Chondrocyte (in vitro differentiated cells): ENCODE measurements around the gene ASIC5. TPM values are rescaled to one million over a fixed set of nuclear protein-coding genes. Genes with fewer than 3 reads are reported as not detected.
A peak's percentile ranks its signal among the peaks of the same experiment; 100 is the strongest.

Source experiments
- DNase-seq: peaks from one replicate; pipeline ENCODE4 v3.0.0; 2021; ENCODE audit warnings: mixed read lengths, low spot score
- H3K27ac Mint-ChIP-seq: one replicate; pipeline ENCODE4 v1.8.0; 2021; ENCODE audit warnings: mild to moderate bottlenecking, moderate library complexity, mixed read lengths; ENCODE audit not compliant: unreplicated experiment
- H3K27me3 Mint-ChIP-seq: 2 replicates; pipeline ENCODE4 v1.8.0; 2021; ENCODE audit warnings: low read depth, mixed read lengths
- H3K36me3 Mint-ChIP-seq: 2 replicates; pipeline ENCODE4 v1.8.0; 2021; ENCODE audit warnings: low read depth, mixed read lengths
- H3K4me1 Mint-ChIP-seq: 2 replicates; pipeline ENCODE4 v1.8.0; 2021; ENCODE audit warnings: low read depth, mild to moderate bottlenecking, mixed read lengths
- H3K4me3 Mint-ChIP-seq: one replicate; pipeline ENCODE4 v1.8.0; 2021; ENCODE audit warnings: mild to moderate bottlenecking, moderate library complexity, mixed read lengths; ENCODE audit not compliant: unreplicated experiment
- H3K9me3 Mint-ChIP-seq: 2 replicates; pipeline ENCODE4 v1.8.0; 2021; ENCODE audit warnings: low read depth, mixed read lengths
- CTCF ChIP-seq: fragments of 200-600 bp; sonication (generic); IDR thresholded peaks from 2 replicates; pipeline ENCODE4 v1.5.0; 2021; ENCODE audit warnings: antibody characterized with exemption, mild to moderate bottlenecking, moderate library complexity
- total RNA-seq: library from RNA; stranded (reverse); gene quantifications from 3 replicates; pipeline ENCODE4 v1.2.1, GENCODE V29; 2021

Gene ASIC5
- total RNA-seq, 1 donor from 2014 or later, result not detected

GRCh38 chr4:155819066-155819465, 47.0 kb downstream of the ASIC5 start:
- H3K4me3 Mint-ChIP-seq, result no peak overlapping the region
- H3K36me3 Mint-ChIP-seq, result no peaks in the 10 kb centered on the region
- peaks cover 20% of the 10 kb centered on the region for H3K4me1 Mint-ChIP-seq
- H3K27ac Mint-ChIP-seq, result peak overlapping the region; percentile 60
- no peak for DNase-seq
- no peaks in the 10 kb centered on the region for H3K9me3 Mint-ChIP-seq
- H3K27me3 Mint-ChIP-seq, result no peaks in the 10 kb centered on the region
- TF ChIP-seq CTCF, result no peak

- Mint-ChIP-seq H3K9me3 (no peaks in the 10 kb centered on the region), H3K4me3 (no peak overlapping the region), H3K36me3 (no peaks in the 10 kb centered on the region), H3K4me1 (peaks cover 20% of the 10 kb centered on the region), H3K27ac (peak overlapping the region; percentile 42), H3K27me3 (no peaks in the 10 kb centered on the region)
- TF ChIP-seq CTCF, result no peak
- DNase-seq, result no peak
Observed at GRCh38 chr4:155818639-155819038, 47.4 kb downstream of the ASIC5 start.

- no peak overlapping the region for H3K27ac Mint-ChIP-seq
- no peaks in the 10 kb centered on the region for H3K9me3 Mint-ChIP-seq
- H3K4me1 Mint-ChIP-seq, result peaks cover 15% of the 10 kb centered on the region
- DNase-seq, result no peak
- H3K36me3 Mint-ChIP-seq, result peaks cover 2% of the 10 kb centered on the region
- H3K4me3 Mint-ChIP-seq, result no peak overlapping the region
- H3K27me3 Mint-ChIP-seq, result no peaks in the 10 kb centered on the region
- no peak for TF ChIP-seq CTCF
Observed at GRCh38 chr4:155811083-155811482, 55.0 kb downstream of the ASIC5 start.

GRCh38 chr4:155809835-155810234, 56.2 kb downstream of the ASIC5 start:
- peaks cover 5% of the 10 kb centered on the region for H3K36me3 Mint-ChIP-seq
- DNase-seq, result no peak
- no peaks in the 10 kb centered on the region for H3K27me3 Mint-ChIP-seq
- H3K9me3 Mint-ChIP-seq, result no peaks in the 10 kb centered on the region
- H3K4me3 Mint-ChIP-seq, result no peak overlapping the region
- peak; percentile 98 for TF ChIP-seq CTCF
- no peak overlapping the region for H3K27ac Mint-ChIP-seq
- peaks cover 27% of the 10 kb centered on the region for H3K4me1 Mint-ChIP-seq

GRCh38 chr4:155807021-155807420, 59.1 kb downstream of the ASIC5 start:
- Mint-ChIP-seq H3K36me3 (peaks cover 12% of the 10 kb centered on the region), H3K9me3 (no peaks in the 10 kb centered on the region), H3K4me1 (peaks cover 34% of the 10 kb centered on the region), H3K27ac (no peak overlapping the region), H3K4me3 (no peak overlapping the region), H3K27me3 (no peaks in the 10 kb centered on the region)
- no peak for TF ChIP-seq CTCF
- no peak for DNase-seq
